ENCODE results near the gene DDX21. TPM values are rescaled to one million over a fixed set of nuclear protein-coding genes. Genes with fewer than 3 reads are reported as not detected.
A peak's percentile ranks its signal among the peaks of the same experiment; 100 is the strongest.

The DDX21 gene
- total RNA-seq, 6 donors from 2014 or later = 18.4 to 86.5 (median 44.3) TPM

DNA sequence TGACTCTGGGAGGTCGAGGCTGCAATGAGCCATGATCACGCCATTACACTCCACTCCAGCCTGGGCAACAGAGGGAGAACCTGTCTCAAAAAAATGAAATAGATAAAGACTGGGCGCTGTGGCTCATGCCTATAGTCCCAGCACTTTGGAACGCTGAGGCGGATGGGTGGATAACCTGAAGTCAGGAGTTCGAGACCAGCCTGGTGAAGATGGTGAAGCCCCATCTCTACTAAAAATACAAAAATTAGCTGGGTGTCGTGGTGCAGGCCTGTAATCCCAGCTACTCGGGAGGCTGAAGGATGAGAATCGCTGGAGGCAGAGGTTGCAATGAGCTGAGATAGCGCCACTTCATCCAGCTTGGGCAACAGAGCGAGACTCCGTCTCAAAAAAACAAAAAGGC lies 1.1 kb upstream of the DDX21 start:
- DNase-seq (no peak), ATAC-seq (ENCODE audit: low FRiP score in 2 of 2) (no peak)
- Histone ChIP-seq H3K9me3 (no peaks in the 10 kb centered on the region), H3K36me3 (peaks cover 0 to 15% (median 1%) of the 10 kb centered on the region in 4 donors), H3K4me1 (peaks cover 19 to 29% (median 22%) of the 10 kb centered on the region in 4 donors), H3K27ac (peak overlapping the region in 1 of 4 donors; percentile 96), H3K4me3 (peak overlapping the region in 2 of 4 donors; percentile 71 to 91), H3K27me3 (no peaks in the 10 kb centered on the region)
- TF ChIP-seq POLR2AphosphoS5 (IDR thresholded peaks at IDR 0.05) = no peak
- TF ChIP-seq POLR2A (IDR thresholded peaks at IDR 0.05) = no peak
- TF ChIP-seq, protein P1, sequence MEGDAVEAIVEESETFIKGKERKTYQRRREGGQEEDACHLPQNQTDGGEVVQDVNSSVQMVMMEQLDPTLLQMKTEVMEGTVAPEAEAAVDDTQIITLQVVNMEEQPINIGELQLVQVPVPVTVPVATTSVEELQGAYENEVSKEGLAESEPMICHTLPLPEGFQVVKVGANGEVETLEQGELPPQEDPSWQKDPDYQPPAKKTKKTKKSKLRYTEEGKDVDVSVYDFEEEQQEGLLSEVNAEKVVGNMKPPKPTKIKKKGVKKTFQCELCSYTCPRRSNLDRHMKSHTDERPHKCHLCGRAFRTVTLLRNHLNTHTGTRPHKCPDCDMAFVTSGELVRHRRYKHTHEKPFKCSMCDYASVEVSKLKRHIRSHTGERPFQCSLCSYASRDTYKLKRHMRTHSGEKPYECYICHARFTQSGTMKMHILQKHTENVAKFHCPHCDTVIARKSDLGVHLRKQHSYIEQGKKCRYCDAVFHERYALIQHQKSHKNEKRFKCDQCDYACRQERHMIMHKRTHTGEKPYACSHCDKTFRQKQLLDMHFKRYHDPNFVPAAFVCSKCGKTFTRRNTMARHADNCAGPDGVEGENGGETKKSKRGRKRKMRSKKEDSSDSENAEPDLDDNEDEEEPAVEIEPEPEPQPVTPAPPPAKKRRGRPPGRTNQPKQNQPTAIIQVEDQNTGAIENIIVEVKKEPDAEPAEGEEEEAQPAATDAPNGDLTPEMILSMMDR (IDR thresholded peaks at IDR 0.05) = no peak
- TF ChIP-seq EP300 (IDR thresholded peaks at IDR 0.05) = no peak
- 91% methylated on average over 12 of the region's 12 CpGs for WGBS, 2 donors

DNA sequence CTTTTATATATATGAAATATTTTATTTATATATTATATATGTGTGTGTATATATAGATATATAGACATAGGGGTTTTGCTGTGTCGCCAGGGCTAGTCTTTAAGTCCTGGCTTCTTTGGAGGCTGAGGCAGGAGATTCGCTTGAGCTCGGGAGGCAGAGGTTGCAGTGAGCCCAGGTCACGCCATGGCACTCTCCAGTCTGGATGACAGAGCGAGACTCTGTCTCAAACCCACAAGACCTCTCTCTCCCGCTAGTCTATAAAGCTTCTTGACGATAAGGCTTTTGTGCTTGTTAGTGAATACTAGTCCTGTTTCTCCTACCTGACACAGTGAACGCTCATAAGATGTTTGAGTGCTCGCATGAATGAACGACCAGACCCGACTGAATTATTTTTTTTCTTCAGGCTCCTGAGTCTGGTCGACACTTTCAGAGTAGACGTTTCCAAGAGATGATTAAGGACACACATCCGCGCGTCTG lies 577 bp upstream of the DDX21 start:
- no peak for TF ChIP-seq POLR2AphosphoS5 (IDR thresholded peaks at IDR 0.05)
- WGBS, 2 donors = 6 to 8% methylated on average over 16 of the region's 16 CpGs
- Histone ChIP-seq H3K27ac (peak overlapping the region; percentile 88 to 96 (median 94)), H3K36me3 (peaks cover 0 to 15% (median 0%) of the 10 kb centered on the region in 4 donors), H3K4me1 (peaks cover 19 to 29% (median 23%) of the 10 kb centered on the region in 4 donors), H3K27me3 (no peaks in the 10 kb centered on the region), H3K4me3 (peak overlapping the region; percentile 64 to 91 (median 78)), H3K9me3 (no peaks in the 10 kb centered on the region)
- ATAC-seq (ENCODE audit: low FRiP score in 2 of 2) = no peak
- no peak for DNase-seq

DNA sequence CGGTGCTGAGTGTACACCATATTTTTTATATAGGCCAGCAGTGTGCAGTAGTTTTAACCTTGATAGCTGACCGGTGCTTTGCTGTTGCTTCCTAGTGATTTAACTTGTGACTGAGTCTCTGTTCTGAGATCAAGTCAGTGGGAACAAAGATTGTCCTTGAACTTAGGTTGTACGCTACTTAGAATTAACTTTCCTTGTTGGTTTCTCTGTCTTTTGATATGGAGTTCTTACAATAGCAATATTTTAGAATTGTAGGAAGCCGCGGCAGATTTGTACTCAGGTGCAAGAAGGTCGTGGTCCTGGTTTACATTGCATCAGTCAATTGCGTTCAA lies 1.3 kb downstream of the DDX21 start:
- H3K36me3 ChIP-seq = peaks cover 10 to 26% (median 15%) of the 10 kb centered on the region in 4 donors
- TF ChIP-seq, protein P1 (IDR thresholded peaks at IDR 0.05) = no peak
- TF ChIP-seq POLR2A (IDR thresholded peaks at IDR 0.05) = no peak
- TF ChIP-seq POLR2AphosphoS5 (IDR thresholded peaks at IDR 0.05) = no peak
- TF ChIP-seq EP300 (IDR thresholded peaks at IDR 0.05) = no peak

DNA sequence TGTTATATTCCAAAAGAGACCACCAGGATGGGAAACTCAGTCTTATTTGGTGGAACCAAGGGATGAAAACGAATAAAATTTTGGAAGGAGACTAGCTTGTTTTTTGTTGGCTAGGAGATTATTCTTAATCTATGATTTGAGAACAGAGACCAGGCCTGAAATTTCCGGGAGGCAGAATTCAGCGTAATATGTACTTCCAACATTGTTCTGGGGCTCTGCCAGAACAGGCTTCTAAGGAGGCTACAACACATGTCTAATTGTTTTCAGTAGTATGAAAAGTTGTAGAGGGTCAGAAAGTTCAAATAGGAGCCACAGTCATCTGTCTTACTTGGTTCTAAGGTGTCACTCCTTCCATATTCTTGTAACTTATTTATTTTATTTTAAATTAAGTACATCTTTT lies 1.7 kb downstream of the DDX21 start:
- Histone ChIP-seq H3K4me1 (peaks cover 19 to 29% (median 23%) of the 10 kb centered on the region in 4 donors), H3K4me3 (peak overlapping the region in 3 of 4 donors; percentile 71 to 91 (median 86)), H3K9me3 (no peaks in the 10 kb centered on the region), H3K36me3 (peaks cover 14 to 30% (median 18%) of the 10 kb centered on the region in 4 donors), H3K27ac (peak overlapping the region; percentile 88 to 96 (median 94)), H3K27me3 (no peaks in the 10 kb centered on the region)
- no peak for ATAC-seq (ENCODE audit: low FRiP score in 2 of 2)
- 80 to 81% methylated on average over 3 of the region's 3 CpGs for WGBS, 2 donors
- DNase-seq = no peak
- no peak for TF ChIP-seq POLR2A (IDR thresholded peaks at IDR 0.05)
- TF ChIP-seq, protein P1 (IDR thresholded peaks at IDR 0.05) = no peak

More for the DNA sequence above, 1.3 kb downstream of the DDX21 start:
- H3K4me1 ChIP-seq = peaks cover 19 to 29% (median 23%) of the 10 kb centered on the region in 4 donors
- 53 to 58% methylated on average over 7 of the region's 7 CpGs for WGBS, 2 donors
- peak overlapping the region; percentile 64 to 91 (median 78) for H3K4me3 ChIP-seq
- DNase-seq (no peak), ATAC-seq (ENCODE audit: low FRiP score in 2 of 2) (no peak)
- H3K27ac ChIP-seq = peak overlapping the region; percentile 88 to 96 (median 94)
- no peaks in the 10 kb centered on the region for H3K9me3 ChIP-seq
- H3K27me3 ChIP-seq = no peaks in the 10 kb centered on the region

DNA sequence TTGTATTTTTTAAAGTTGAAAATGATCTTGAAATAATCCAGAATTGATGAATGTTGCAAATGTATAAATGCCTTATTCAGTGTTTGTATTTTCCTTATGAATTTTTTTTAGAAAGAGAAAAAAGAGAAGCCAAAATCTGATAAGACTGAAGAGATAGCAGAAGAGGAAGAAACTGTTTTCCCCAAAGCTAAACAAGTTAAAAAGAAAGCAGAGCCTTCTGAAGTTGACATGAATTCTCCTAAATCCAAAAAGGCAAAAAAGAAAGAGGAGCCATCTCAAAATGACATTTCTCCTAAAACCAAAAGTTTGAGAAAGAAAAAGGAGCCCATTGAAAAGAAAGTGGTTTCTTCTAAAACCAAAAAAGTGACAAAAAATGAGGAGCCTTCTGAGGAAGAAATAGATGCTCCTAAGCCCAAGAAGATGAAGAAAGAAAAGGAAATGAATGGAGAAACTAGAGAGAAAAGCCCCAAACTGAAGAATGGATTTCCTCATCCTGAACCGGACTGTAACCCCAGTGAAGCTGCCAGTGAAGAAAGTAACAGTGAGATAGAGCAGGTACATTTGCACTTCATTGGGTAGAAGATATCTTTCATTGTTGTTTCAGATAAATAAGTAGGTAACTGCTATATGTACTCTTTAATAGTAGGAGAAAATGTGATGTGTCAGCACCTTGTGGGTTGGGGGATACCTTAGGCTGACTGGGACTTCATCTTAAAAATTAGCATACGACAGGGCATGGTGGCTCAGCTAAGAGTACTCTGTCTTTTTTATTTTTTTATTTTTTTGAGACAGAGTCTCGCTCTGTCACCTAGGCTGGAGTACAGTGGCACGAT lies 3.9 kb downstream of the DDX21 start:
- H3K27ac ChIP-seq = no peak overlapping the region
- no peaks in the 10 kb centered on the region for H3K27me3 ChIP-seq
- DNase-seq (no peak), ATAC-seq (ENCODE audit: low FRiP score in 2 of 2) (no peak)
- H3K4me1 ChIP-seq = peaks cover 19 to 26% (median 22%) of the 10 kb centered on the region in 4 donors
- no peak for TF ChIP-seq EP300 (IDR thresholded peaks at IDR 0.05)
- no peak for TF ChIP-seq POLR2A (IDR thresholded peaks at IDR 0.05)
- TF ChIP-seq POLR2AphosphoS5 (IDR thresholded peaks at IDR 0.05) = no peak
- TF ChIP-seq, protein P1 (IDR thresholded peaks at IDR 0.05) = no peak
- no peak overlapping the region for H3K4me3 ChIP-seq
- 88 to 90% methylated on average over 4 of the region's 4 CpGs for WGBS, 2 donors
- no peaks in the 10 kb centered on the region for H3K9me3 ChIP-seq
- H3K36me3 ChIP-seq = peaks cover 28 to 53% (median 39%) of the 10 kb centered on the region in 4 donors
